Measurements from ENCODE around the gene CLDN22. TPM values are rescaled to one million over a fixed set of nuclear protein-coding genes. Genes with fewer than 3 reads are reported as not detected.
A peak's percentile ranks its signal among the peaks of the same experiment; 100 is the strongest.

The CLDN22 gene
- polyA plus RNA-seq, 2 of the 4 experiments (the other 2 are of a cell fraction) = not detected

- 71% methylated on average over 9 of the region's 9 CpGs for WGBS (ENCODE audit: missing lambda C conversion rate)
- no peak for FAIRE-seq
- ATAC-seq = no peak
- no peak overlapping the region for H3K27ac ChIP-seq
- ChIA-PET POLR2A (no interaction called here), CTCF (interaction anchor here (0.5 to 1.3 kb wide), 2 partner anchors 12 to 15 kb away, joined by 3 read pairs; no protein-coding TSS in a partner anchor)
- no peaks in the 10 kb centered on the region for H3K9me3 ChIP-seq
- no peak overlapping the region for H3K4me2 ChIP-seq
- DNase-seq (ENCODE audit: low read depth in 1 of 2, low spot score in 1 of 2) = no peak
- H3K4me3 ChIP-seq = no peak overlapping the region
- no peaks in the 10 kb centered on the region for H3K4me1 ChIP-seq
- no peak for TF ChIP-seq ZNF302 (CRISPR knock-in tag; IDR thresholded peaks at IDR 0.05)
- no peak for TF ChIP-seq KDM5A (IDR thresholded peaks at IDR 0.05)
- TF ChIP-seq ZSCAN20 (CRISPR knock-in tag; IDR thresholded peaks at IDR 0.05) = no peak
- TF ChIP-seq HES2 (IDR thresholded peaks at IDR 0.05) = no peak
- TF ChIP-seq POLR2A (IDR thresholded peaks at IDR 0.05; ENCODE audit: low read length) = no peak
- TF ChIP-seq CEBPB (IDR thresholded peaks at IDR 0.05) = no peak
- no peak for TF ChIP-seq EP300 (IDR thresholded peaks at IDR 0.05)
- no peak for TF ChIP-seq ATOH8 (CRISPR knock-in tag; IDR thresholded peaks at IDR 0.05; ENCODE audit: low read depth)
- TF ChIP-seq MAX (IDR thresholded peaks at IDR 0.05) = no peak
Observed at GRCh38 chr4:183354219-183354618, 34.1 kb upstream of the CLDN22 start.

- H3K4me3 ChIP-seq = no peak overlapping the region
- no peak for FAIRE-seq
- peak; percentile 48 to 64; a peak in 3 of 6 replicates for ATAC-seq
- WGBS (ENCODE audit: missing lambda C conversion rate) = 80% methylated on average over 8 of the region's 8 CpGs
- ChIA-PET CTCF (interaction anchor here (0.5 to 1.3 kb wide), 2 partner anchors 12 to 16 kb away, joined by 3 read pairs; no protein-coding TSS in a partner anchor), POLR2A (no interaction called here)
- H3K4me2 ChIP-seq = no peak overlapping the region
- TF ChIP-seq HOXB5 (CRISPR knock-in tag; IDR thresholded peaks at IDR 0.05) (no peak), RFX5 (IDR thresholded peaks at IDR 0.05) (no peak), CBX8 (IDR thresholded peaks at IDR 0.05) (no peak), HDAC2 (IDR thresholded peaks at IDR 0.05) (no peak), RARB (CRISPR knock-in tag; IDR thresholded peaks at IDR 0.05) (no peak), KDM1A (IDR thresholded peaks at IDR 0.05; ENCODE audit: low read depth) (no peak), TP53 (CRISPR knock-in tag; IDR thresholded peaks at IDR 0.05) (no peak), BCL3 (IDR thresholded peaks at IDR 0.05) (no peak), PHF8 (IDR thresholded peaks at IDR 0.05; ENCODE audit: borderline replicate concordance, low read depth) (no peak), RAD21 (conservative IDR thresholded peaks at IDR 0.05 in 1 of 2, IDR thresholded peaks at IDR 0.05 in 1 of 2) (no peak), MYC (IDR thresholded peaks at IDR 0.05; ENCODE audit: borderline replicate concordance, low read length) (no peak), CEBPB (IDR thresholded peaks at IDR 0.05) (no peak), ZFP36 (IDR thresholded peaks at IDR 0.05; ENCODE audit: borderline replicate concordance, partially characterized antibody) (no peak), HMGXB4 (CRISPR knock-in tag; IDR thresholded peaks at IDR 0.05; ENCODE audit: borderline replicate concordance) (no peak), ESRRA (IDR thresholded peaks at IDR 0.05; ENCODE audit: borderline replicate concordance, low read length) (no peak), ATOH8 (CRISPR knock-in tag; IDR thresholded peaks at IDR 0.05; ENCODE audit: low read depth) (no peak), SMC3 (IDR thresholded peaks at IDR 0.05) (no peak), NFE2L2 (conservative IDR thresholded peaks at IDR 0.05; ENCODE audit: low read length) (no peak), FOSL2 (IDR thresholded peaks at IDR 0.05) (no peak), FOSL2 (CRISPR knock-in tag; IDR thresholded peaks at IDR 0.05) (no peak), NPAS2 (CRISPR knock-in tag; IDR thresholded peaks at IDR 0.05; ENCODE audit: borderline replicate concordance) (no peak)
- H3K9me3 ChIP-seq = no peaks in the 10 kb centered on the region
- no peak for DNase-seq (ENCODE audit: low read depth in 1 of 2, low spot score in 1 of 2)
- H3K27ac ChIP-seq = no peak overlapping the region
- peaks cover 4% of the 10 kb centered on the region; the same call in 1 of the 3 replicates for H3K4me1 ChIP-seq
Observed at GRCh38 chr4:183353557-183353956, 33.5 kb upstream of the CLDN22 start.
